C4-2B (cell line): Measurements from ENCODE around the gene UFC1.

Experiments
- H3K27ac ChIP-seq: fragments of 450-650 bp; 2 replicates; pipeline ENCODE4 v1.5.1; 2017
- CTCF ChIP-seq: fragments of 450-650 bp; conservative IDR thresholded peaks from 2 replicates; pipeline ENCODE4 v1.5.1; 2017; ENCODE audit warnings: mild to moderate bottlenecking
- ZFX ChIP-seq: fragments of 450-650 bp; IDR thresholded peaks from 2 replicates; pipeline ENCODE4 v1.6.1; 2017

The UFC1 gene

DNA sequence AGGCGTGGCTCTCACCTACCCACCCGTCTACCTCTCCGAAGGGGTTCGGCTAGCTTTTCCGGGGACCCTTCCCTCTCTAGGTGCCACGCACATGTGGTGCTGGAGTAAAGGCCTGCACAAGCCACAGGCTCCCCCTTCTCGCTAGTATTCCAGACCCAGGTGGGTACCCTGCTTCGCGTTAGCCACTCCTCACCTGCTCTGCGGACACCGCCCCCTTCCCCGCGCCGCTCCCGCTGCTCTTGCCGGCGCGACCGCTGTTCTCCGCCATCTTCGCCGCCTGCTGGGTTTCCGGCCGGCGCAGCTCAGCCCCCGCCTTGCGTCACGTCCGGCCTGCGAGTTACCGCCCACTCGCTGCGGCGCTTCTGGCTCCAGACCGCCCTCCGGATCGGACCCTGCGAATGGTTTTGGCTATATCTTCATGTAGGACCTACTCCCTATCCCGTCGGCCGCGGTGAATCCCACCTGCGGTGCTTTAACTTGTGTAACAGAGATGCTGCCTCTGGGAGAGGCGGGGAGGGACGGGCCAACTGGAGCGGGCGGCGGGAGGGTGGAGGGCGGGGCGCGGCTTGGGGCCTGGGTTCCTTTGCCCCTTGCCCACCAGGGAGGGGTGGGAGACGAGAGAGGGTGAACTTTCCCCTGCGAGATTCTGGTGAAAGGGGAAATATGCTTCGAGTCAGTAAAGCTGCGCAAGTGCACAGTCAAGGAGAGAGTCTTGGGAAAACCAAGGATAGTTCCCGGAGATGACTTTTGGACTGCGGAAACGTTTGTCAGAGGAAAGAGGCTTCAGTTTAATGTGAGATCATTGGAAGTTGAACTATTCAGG, 35.8 kb upstream of the UFC1 start, which contains the start of the genes NIT1 and PFDN2:
TSS of gene NIT1 (plus strand) at position 347 of the 823 bp plus-strand sequence. CDS start at position 419, 72 bp downstream.
TSS of gene PFDN2 (minus strand) at position 279 of the 823 bp plus-strand sequence. CDS start at position 268, 11 bp downstream.
- TF ChIP-seq CTCF: no peak
- TF ChIP-seq ZFX: no peak
- H3K27ac ChIP-seq: peak within 1 kb of the TSS; percentile 92

DNA sequence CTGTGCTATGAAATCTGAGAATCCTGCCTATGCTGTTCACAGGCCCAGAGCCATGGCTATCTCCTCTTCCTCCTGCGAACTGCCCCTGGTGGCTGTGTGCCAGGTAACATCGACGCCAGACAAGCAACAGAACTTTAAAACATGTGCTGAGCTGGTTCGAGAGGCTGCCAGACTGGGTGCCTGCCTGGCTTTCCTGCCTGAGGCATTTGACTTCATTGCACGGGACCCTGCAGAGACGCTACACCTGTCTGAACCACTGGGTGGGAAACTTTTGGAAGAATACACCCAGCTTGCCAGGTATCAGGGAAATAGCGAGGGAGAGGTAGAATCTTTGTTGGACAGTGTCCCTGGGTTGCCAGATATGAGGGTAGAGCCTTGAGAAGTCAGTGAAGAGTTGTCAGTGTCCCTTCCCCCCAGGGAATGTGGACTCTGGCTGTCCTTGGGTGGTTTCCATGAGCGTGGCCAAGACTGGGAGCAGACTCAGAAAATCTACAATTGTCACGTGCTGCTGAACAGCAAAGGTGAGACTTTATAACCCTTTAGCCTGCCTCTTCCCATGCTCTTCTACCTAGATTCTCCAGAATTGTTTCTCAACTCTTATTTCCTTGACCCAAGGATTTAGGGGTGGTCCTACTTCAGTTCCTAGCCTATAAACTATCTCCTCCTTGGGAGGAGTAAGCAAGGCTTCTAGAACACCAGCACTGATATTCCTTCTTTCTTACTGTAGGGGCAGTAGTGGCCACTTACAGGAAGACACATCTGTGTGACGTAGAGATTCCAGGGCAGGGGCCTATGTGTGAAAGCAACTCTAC, 34.5 kb upstream of the UFC1 start:
- H3K27ac ChIP-seq: peak overlapping the region; percentile 92
- TF ChIP-seq CTCF (peak; percentile 64), ZFX (no peak)

GRCh38 chr1:161121042-161121650, 32.6 kb upstream of the UFC1 start:
- no peak overlapping the region for H3K27ac ChIP-seq
- no peak for TF ChIP-seq CTCF
- no peak for TF ChIP-seq ZFX

DNA sequence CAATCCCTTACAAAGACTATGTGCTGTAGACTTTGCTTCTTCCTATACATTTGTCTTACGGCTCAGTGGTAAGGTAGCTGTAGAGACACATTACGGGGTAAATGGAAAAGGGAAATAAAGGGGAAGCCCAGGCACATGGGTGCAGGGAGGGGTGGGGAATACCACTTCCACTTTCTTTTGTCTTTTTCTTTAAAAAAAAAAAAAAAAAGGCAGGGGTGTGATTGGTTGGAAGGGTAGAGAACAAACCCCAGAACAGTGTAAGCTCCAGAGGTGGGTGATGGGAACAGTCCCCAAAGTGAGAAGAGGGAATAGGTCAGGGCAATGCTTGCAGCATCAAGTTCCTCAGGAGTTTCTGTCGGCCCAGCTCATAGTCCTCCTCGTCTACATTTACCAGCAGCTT, 31.9 kb upstream of the UFC1 start:
- H3K27ac ChIP-seq: no peak overlapping the region
- TF ChIP-seq ZFX: no peak
- TF ChIP-seq CTCF: no peak

DNA sequence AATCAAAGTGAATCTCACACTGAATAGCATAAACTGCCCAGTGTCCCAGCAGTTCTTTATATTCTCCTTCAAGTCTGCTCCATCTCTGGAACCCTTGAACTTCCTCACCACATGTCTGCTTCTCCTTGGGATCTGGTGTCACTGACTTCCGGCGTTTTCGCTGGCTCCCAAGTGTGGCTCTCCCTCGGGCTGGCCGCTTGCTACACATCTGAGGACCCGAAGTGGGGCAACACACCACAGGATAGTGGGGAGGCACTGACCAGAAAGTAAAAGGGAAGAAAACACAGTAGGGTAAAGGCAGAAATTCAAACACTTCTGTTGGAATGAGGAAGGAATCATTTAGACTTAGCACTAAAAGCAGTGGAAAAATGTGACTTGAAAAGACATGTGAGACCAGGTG, 30.8 kb upstream of the UFC1 start:
- no peak for TF ChIP-seq ZFX
- TF ChIP-seq CTCF: no peak
- H3K27ac ChIP-seq: no peak overlapping the region

GRCh38 chr1:161127649-161128048, 26.1 kb upstream of the UFC1 start:
- no peak for TF ChIP-seq ZFX
- no peak for TF ChIP-seq CTCF
- no peak overlapping the region for H3K27ac ChIP-seq
